ENCODE data around the gene VDAC1.

VDAC1 gene

GRCh38 chr5:133926489-133927299 is 78.1 kb downstream of the VDAC1 start:
- DNase-seq (ENCODE audit: low spot score), result no peak

- DNase-seq (ENCODE audit: low spot score), result no peak
Measured at GRCh38 chr5:133925866-133926488, 78.8 kb downstream of the VDAC1 start.

GRCh38 chr5:133925269-133925668 is 79.5 kb downstream of the VDAC1 start:
- DNase-seq (ENCODE audit: low spot score), result no peak

- DNase-seq (ENCODE audit: low spot score), result no peak
Measured at GRCh38 chr5:133924221-133924920, 80.4 kb downstream of the VDAC1 start.

GRCh38 chr5:133921979-133922378 is 82.8 kb downstream of the VDAC1 start:
- no peak for DNase-seq (ENCODE audit: low spot score)

Measured in LoVo (cell line).